ENCODE results near the gene UBAP2.

UBAP2 gene

DNA sequence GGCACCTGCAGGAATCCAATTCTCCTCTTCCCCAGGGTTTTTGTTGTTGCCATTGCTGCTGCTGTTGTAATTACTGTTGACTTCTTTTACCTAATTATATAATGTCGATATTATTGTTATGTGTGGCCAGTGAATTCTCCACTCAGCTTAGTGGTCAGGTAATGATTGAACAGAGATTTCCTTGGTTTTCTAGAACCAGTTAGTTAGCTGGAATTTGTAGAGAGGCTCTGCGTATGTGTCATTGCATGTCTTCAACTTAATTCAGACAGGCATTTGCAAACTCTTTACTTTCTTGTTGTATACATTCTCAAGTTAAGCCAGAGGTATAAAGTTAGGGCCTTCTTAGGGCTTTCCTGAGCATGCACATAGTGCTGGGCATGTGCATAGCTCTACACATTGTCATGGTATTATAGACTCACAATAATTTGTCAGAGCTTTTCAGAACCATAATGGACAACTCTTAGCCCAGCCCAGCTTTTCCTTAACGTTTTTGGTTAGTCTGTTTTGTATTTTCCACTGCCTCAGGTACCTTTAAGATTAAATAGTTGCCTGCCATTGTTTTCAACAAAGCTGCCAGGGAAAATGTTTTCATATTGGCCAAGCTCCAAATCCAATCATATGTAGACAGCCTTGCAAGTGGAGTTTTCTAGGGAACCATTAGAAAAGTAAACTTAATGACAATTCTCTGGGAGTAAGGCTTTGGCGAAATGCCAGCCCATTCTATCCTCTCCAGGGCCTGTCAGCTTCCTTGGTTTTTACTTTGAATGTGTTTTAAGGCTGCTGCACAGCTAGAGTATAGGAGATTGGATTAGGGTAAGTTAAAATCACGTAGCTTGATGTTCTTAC lies 163.6 kb downstream of the UBAP2 start:
- in situ Hi-C loops (cut with MboI; ENCODE audit: low sequenced_read_pairs), result no loop called here

DNA sequence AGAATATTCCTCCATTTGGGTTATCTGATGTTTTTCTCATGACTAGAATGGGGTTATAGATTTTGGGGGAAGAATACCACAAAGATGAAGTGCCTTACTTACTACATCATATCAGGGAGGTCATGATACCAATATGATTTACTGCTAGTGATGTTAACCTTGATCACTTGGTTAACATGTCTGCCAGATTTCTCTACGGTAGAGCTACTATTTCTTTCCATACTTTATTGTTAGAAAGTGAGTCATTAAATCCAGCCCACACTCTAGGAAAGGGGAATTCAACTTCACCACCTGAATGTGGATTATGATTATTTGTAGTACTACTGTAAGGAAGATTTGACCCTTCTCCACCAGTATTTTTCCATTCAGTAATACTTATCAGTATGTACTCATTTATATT lies 167.1 kb downstream of the UBAP2 start:
- in situ Hi-C loops (cut with MboI; ENCODE audit: low sequenced_read_pairs), result no loop called here

- in situ Hi-C loops (cut with MboI; ENCODE audit: low sequenced_read_pairs), result no loop called here
These were observed 168.2 kb downstream of the UBAP2 start for GRCh38 chr9:33880211-33881089.

DNA sequence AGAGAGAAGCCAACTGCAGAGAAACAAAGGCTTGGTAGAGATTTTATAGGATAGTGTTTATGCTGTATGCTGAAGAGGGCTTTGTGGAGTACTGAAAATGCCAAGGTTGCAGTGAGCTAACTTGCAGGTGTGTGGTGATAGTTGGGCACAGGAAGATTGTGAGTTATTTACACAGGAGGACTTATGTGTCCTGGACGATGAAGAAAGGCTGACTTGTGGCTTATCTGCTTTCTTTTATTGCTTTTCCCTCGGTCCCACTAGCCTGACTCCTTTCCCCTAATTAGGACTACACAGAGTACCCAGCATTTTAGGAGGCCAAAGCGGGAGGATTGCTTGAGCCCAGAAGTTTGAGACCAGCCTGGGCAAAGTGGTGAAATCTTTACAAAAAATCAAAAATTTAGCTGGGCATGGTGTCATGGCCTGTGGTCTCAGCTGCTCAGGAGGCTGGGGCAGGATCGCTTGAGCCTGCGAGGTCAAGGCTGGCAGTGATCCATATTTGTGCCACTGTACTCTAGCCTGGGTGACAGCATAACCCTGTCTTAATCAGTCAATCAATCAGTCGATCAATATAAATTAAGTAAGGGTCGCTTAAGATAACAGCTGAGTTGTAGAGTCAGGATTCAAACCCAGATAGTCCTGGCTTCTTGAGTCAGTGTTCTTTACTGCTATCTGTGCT lies 169.9 kb downstream of the UBAP2 start:
- in situ Hi-C loops (cut with MboI; ENCODE audit: low sequenced_read_pairs), result no loop called here

GRCh38 chr9:33877727-33878489 lies 170.8 kb downstream of the UBAP2 start:
- in situ Hi-C loops (cut with MboI; ENCODE audit: low sequenced_read_pairs), result no loop called here

Data from HL-60/S4 treated with phorbol 12-myristate 13-acetate at 8.2 ng/mL for 4 days and 3 days (cell line).